Left renal pelvis (tissue), 4 donors: ENCODE results near the gene PLOD2. TPM values are rescaled to one million over a fixed set of nuclear protein-coding genes. Genes with fewer than 3 reads are reported as not detected.

ENCODE experiments used
- DNase-seq, 4 donors: peaks; one replicate each; pipeline ENCODE4 v3.0.0-alpha.2; 2013; ENCODE audit warnings: low read depth in 4 of 4, low spot score in 3 of 4
- polyA plus RNA-seq, 4 donors: library from polyadenylated mRNA; unstranded; fragments of 120-200 nt; gene quantifications; one replicate each; pipeline ENCODE4 v1.2.1, GENCODE V29; 2013; ENCODE audit not compliant: insufficient read length in 4 of 4

The PLOD2 gene
- polyA plus RNA-seq, 4 donors: 67.4 to 191 (median 163) TPM

- DNase-seq: no peak
Measured at GRCh38 chr3:146052791-146053310, 108.1 kb downstream of the PLOD2 start.

GRCh38 chr3:146052056-146052790 is 108.8 kb downstream of the PLOD2 start:
- no peak for DNase-seq

GRCh38 chr3:146050691-146051090 is 110.3 kb downstream of the PLOD2 start:
- no peak for DNase-seq

- DNase-seq: no peak
Measured at GRCh38 chr3:146047485-146047884, 113.5 kb downstream of the PLOD2 start.

GRCh38 chr3:146044046-146044445 is 116.9 kb downstream of the PLOD2 start:
- no peak for DNase-seq

GRCh38 chr3:146040630-146041029 is 120.4 kb downstream of the PLOD2 start:
- DNase-seq: no peak

- no peak for DNase-seq
Measured at GRCh38 chr3:146037697-146038096, 123.3 kb downstream of the PLOD2 start.

GRCh38 chr3:146036281-146036680 is 124.7 kb downstream of the PLOD2 start:
- no peak for DNase-seq

- DNase-seq: no peak
Measured at GRCh38 chr3:146035366-146035765, 125.6 kb downstream of the PLOD2 start.

GRCh38 chr3:146033950-146034349 is 127.0 kb downstream of the PLOD2 start:
- no peak for DNase-seq

- DNase-seq: no peak
Measured at GRCh38 chr3:146026547-146026946, 134.4 kb downstream of the PLOD2 start.

GRCh38 chr3:146024260-146024659 is 136.7 kb downstream of the PLOD2 start:
- DNase-seq: no peak

- DNase-seq: no peak
Measured at GRCh38 chr3:146020969-146021368, 140.0 kb downstream of the PLOD2 start.

- no peak for DNase-seq
Measured at GRCh38 chr3:146019508-146019907, 141.5 kb downstream of the PLOD2 start.

Other genes starting within 250 kb of the PLOD2 start
- gene PLSCR4, start 89.9 kb upstream of the PLOD2 start, polyA plus RNA-seq: 100 to 1,000 TPM in 1 of 4 donors, 10 to 100 TPM in 3; 15.7 to 117 (median 26.2) TPM